ENCODE measurements around the gene CD3G.
A peak's percentile ranks its signal among the peaks of the same experiment; 100 is the strongest.
"Not testable (repeated sequence)": the region's sequence is repeated elsewhere in the genome, so short reads cannot be mapped to it uniquely, and the experiment has no call there.

The CD3G gene

DNA sequence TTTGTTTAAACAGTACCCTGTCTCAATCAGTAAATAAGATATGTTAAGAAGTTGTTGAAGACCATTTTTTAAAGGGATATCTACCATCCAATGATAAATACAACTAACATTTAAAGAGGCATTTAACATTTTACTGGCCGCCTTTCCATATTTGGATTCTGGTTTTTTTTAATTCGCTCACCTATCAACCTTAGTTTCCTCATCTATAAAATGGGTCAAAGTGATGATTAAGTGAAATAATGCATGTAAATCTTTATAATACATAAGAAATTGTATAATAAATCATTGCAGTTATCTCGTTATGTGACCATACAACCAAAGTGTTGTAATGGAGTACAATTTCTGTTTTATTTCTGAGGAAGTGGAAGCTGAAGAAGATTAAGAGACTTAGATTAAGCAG is 39.5 kb downstream of the CD3G start:
- no peak for DNase-seq

DNA sequence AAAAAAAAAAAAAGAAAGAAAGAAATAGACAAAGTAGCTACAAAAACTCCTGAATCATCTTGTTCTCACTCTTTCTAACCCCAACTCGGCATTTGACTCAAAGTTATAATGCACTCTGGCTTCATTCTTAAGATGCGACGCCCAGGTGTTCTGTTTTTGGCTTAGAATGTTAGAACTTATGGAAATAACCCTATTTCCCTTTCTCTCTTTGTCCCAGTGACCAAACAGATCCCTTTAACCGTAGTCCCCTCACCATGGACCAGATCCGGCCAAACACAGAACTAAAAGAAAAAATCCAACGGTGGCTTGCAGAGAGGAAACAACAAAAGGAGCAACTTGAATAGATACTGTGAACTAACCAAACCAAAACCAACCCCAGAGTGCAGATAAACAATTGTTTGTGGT is 52.0 kb downstream of the CD3G start:
- no peak for DNase-seq

DNA sequence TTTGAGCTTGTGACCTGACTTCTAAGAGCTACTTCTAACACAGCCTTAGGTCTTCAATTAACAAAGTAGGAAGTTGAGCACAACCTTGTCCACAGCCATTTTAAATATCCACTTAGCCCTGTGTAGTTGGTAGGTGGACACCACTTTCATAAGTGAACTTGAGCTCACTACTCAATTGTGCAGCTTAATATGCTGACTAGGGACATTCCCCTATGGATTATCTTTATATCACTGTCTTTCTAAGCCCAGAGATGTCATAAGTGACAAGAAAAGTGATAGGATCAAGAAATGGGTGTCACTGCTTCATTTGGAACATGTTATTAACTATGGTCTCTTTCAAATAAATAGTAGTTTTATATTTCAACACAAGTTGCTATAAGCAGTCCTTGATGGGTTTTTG is 53.3 kb downstream of the CD3G start:
- no peak for DNase-seq

DNA sequence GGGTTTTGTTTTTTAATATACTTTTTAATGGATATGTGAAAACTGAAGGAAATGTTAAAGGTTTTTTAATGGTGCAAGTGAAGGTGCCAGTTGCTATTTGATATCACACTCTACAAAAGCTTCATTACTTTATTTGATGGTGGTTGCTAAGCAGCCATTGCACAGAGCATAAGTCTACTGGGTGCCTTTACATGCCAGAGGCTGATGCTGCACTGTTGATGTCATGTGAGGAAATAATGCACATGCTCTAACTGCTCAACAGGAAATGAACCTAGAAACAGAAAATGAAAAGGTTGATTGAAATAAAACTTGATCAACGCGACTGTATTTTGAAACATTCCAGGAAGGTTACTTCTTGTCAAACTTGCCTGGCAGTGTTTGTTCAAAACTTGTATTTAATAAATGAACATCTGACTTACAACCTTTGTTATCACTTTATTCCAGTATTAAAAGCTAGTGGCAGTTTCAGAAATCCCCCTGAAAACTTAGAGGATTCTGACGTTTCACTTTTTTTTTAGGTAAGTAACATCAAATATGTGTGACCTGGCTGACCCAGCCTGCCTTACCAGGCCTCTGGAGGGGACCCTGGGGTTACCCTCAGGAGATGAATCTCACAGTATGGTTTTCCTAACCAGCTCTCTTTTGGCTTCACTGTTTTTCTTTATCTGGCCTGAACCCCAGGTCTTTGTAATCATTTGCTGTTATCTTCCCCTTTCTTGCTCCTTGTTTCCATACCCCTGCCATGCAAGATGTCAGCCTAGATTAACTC is 54.8 kb downstream of the CD3G start:
- peak; percentile 29 for DNase-seq

DNA sequence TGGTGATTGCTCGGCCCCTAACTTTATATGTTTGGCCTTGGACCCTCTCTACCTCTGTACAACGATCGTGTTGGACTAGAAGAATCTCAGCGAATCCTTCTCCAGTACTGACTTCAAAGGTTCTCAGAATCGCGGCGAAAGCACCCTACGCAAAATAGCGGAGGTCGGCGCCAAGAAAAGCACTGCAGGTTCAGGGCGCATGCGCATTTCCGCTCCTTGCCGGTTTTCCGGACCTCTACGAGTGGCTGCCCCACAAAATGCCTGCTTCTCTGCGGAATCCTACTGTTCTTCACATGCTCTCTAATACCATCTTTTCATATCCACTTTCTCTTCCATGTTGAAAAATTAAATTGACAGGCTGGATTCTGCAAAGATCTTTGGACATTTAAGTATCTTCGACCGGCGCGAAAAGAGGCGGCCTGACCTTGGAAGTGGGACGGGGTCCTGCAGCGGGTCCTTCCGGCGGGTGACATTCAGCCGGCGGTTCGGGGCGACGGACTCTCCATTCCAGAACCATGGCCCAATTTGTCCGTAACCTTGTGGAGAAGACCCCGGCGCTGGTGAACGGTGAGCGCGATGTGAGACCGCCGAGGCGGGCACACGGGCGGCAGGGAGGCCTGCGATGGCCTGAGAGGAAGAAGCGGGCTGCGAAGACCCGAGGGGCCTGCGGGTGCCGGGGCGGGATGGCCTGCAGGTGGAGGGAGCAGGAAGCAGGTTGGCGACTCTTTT is 57.2 kb downstream of the CD3G start, which contains the start of gene ATP5MG:
Gene ATP5MG (plus strand): TSS at position 456 of the 729 bp plus-strand sequence. CDS start 60 bp downstream, at position 516.
- peak; percentile 86 for DNase-seq

DNA sequence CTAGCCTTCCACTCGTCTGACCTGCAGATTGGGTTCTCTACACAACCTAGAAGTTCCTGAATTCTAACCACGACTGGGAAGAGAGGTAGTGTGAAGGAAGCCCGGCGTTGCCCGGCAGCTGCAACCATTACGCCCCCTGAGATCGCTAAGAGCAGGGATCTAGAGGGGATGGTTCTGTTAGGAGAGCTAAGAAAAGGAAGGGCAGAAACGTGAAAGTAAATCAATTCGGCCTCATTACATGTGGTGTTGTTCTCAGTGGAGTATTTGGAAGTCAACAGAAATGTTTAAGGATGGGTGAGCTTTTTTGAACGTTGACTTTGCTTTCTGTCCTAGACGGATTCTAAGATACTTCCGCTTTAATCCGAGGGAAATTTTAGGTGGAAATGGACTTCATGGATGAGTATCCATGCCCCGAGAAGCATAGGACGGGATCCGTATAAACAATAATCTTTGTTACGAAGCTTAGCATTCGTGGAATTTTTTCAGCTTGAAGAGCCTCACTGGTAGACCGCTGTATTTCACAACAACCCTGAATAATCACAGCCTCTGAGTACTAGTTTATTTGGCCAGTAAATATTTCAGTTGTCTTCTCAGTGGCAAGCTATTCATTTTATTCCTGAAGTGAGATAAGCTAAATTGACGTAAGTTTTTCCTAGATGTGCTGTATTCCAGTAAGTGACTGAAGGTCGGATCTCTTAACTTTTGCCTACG is 57.9 kb downstream of the CD3G start:
- DNase-seq, result no peak

DNA sequence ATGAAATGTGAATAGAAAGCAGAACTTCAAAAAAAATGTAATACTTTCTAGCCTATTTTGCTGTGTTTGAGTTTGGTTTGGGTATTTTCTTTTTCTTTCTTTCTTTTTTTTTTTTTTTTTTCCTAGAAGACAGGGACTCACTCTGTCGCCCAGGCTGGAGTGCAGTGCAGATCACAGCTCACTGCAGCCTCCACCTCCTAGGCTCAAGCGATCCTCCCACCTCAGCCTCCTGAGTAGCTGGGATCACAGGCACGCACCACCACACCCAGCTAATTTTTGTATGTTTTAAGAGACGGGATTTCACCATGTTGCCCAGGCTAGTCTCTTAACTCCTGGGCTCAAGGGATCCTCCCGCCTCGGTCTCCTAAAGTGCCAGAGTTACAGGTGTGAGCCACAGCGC is 58.5 kb downstream of the CD3G start:
- not testable (repeated sequence) for DNase-seq

Data from NK-92 treated with Interleukin-12 subunit alpha and Interleukin-12 subunit beta, amount 100 ng/mL, for 24 hours (cell line).